OCI-LY1 (cell line): Measurements from ENCODE around the gene NHERF2.

Source experiments
- EZH2 ChIP-seq: fragments of 200-600 bp; sonication (generic), shearing (Covaris generic); IDR thresholded peaks from 2 replicates; pipeline ENCODE4 v1.8.0; 2017; ENCODE audit warnings: borderline replicate concordance, mixed run types, mild to moderate bottlenecking, antibody characterized with exemption, low read length, moderate library complexity, mixed read lengths
- TF ChIP-seq, protein P1 (sequence below): fragments of 200-600 bp; sonication (generic), shearing (Covaris generic); IDR thresholded peaks from 2 replicates; pipeline ENCODE4 v1.5.1; 2017; ENCODE audit warnings: mild to moderate bottlenecking, antibody characterized with exemption, low read length, moderate library complexity, mixed read lengths

DNA sequence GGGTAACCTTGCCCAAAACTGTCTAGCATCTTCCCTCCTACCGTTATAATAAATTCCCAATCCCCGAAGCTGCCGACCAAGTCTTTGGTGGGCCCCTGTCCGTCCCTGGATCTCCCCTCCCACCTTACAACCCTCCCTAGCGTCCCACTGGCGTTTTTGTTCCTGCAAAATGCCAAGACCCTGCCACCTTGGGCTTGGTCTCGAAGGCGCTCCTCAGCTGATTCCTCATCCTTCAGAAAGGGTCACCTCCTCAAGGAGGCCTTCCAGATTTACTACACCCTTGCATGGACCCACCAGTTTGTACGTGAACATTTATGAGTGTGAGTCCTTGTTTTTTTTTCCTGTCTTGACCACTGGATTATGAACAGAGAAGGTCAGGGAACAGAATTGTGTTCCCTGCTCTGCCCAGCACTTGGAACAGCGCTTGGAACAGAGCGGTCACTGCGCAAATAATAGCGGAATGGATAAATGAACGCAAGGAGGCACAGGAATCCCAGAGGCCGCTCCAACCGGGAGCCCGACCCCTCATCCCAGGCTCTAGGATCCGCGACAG is 43.6 kb upstream of the NHERF2 start:
- TF ChIP-seq, protein P1, sequence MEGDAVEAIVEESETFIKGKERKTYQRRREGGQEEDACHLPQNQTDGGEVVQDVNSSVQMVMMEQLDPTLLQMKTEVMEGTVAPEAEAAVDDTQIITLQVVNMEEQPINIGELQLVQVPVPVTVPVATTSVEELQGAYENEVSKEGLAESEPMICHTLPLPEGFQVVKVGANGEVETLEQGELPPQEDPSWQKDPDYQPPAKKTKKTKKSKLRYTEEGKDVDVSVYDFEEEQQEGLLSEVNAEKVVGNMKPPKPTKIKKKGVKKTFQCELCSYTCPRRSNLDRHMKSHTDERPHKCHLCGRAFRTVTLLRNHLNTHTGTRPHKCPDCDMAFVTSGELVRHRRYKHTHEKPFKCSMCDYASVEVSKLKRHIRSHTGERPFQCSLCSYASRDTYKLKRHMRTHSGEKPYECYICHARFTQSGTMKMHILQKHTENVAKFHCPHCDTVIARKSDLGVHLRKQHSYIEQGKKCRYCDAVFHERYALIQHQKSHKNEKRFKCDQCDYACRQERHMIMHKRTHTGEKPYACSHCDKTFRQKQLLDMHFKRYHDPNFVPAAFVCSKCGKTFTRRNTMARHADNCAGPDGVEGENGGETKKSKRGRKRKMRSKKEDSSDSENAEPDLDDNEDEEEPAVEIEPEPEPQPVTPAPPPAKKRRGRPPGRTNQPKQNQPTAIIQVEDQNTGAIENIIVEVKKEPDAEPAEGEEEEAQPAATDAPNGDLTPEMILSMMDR = no peak
- no peak for TF ChIP-seq EZH2
